ENCODE measurements around the gene ZBTB9.

The ZBTB9 gene

DNA sequence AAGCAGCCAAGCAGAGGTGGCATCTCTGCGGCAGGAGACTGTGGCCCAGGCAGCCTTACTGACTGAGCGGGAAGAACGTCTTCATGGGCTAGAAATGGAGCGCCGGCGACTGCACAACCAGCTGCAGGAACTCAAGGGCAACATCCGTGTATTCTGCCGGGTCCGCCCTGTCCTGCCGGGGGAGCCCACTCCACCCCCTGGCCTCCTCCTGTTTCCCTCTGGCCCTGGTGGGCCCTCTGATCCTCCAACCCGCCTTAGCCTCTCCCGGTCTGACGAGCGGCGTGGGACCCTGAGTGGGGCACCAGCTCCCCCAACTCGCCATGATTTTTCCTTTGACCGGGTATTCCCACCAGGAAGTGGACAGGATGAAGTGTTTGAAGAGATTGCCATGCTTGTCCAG, 49.5 kb upstream of the ZBTB9 start:
- Histone ChIP-seq H3K27ac (ENCODE audit: extremely low read depth, low read depth, low read length) (no peak overlapping the region), H3K36me3 (ENCODE audit: control insufficient read depth in 2 of 2, insufficient read depth in 1 of 2, low read length in 2 of 2) (peaks cover 44 to 81% of the 10 kb centered on the region in 2 experiments), H3K9me3 (ENCODE audit: control insufficient read depth, insufficient read depth, low read depth, low read length) (no peaks in the 10 kb centered on the region), H3K4me3 (ENCODE audit: low read depth, low read length) (no peak overlapping the region), H3K4me1 (ENCODE audit: control insufficient read depth, insufficient read depth, low read length) (0 out of 2 replicates have a peak, but pooled peaks cover 2% of the 10 kb centered on the region)
- no peak for TF ChIP-seq ZNF830 (tag by site-specific recombination; IDR thresholded peaks at IDR 0.05; ENCODE audit: low read depth)
- no peak for TF ChIP-seq ZNF391 (tag by site-specific recombination; IDR thresholded peaks at IDR 0.05; ENCODE audit: borderline replicate concordance, low read depth)
- no peak for TF ChIP-seq ZNF449 (tag by site-specific recombination; IDR thresholded peaks at IDR 0.05)
- no peak for TF ChIP-seq ZNF600 (tag by site-specific recombination; IDR thresholded peaks at IDR 0.05)
- no peak for TF ChIP-seq HOXC10 (CRISPR knock-in tag; IDR thresholded peaks at IDR 0.05)
- TF ChIP-seq ATF2 (tag by site-specific recombination; IDR thresholded peaks at IDR 0.05; ENCODE audit: low read depth) = no peak
- ChIA-PET POLR2A (no interaction called here), CTCF (interaction anchor here (1.6 kb wide), 1 partner anchor 14 kb away, joined by 4 read pairs; no protein-coding TSS in a partner anchor)

- Histone ChIP-seq H3K4me1 (ENCODE audit: control insufficient read depth, insufficient read depth, low read length) (0 out of 2 replicates have a peak, but pooled peaks cover 2% of the 10 kb centered on the region), H3K4me3 (ENCODE audit: low read depth, low read length) (no peak overlapping the region), H3K27ac (ENCODE audit: extremely low read depth, low read depth, low read length) (no peak overlapping the region), H3K9me3 (ENCODE audit: control insufficient read depth, insufficient read depth, low read depth, low read length) (no peaks in the 10 kb centered on the region), H3K36me3 (ENCODE audit: control insufficient read depth in 2 of 2, insufficient read depth in 1 of 2, low read length in 2 of 2) (peaks cover 40 to 75% of the 10 kb centered on the region in 2 experiments)
- CTCF ChIA-PET = interaction anchor here (1.6 kb wide), 1 partner anchor 15 kb away, joined by 4 read pairs; no protein-coding TSS in a partner anchor
- POLR2A ChIA-PET = interaction anchor here (0.6 to 0.9 kb wide), 2 partner anchors 87 to 1204 kb away, joined by 4 to 6 read pairs; partner anchors contain the start of gene ZBTB22
- TF ChIP-seq, protein P1, sequence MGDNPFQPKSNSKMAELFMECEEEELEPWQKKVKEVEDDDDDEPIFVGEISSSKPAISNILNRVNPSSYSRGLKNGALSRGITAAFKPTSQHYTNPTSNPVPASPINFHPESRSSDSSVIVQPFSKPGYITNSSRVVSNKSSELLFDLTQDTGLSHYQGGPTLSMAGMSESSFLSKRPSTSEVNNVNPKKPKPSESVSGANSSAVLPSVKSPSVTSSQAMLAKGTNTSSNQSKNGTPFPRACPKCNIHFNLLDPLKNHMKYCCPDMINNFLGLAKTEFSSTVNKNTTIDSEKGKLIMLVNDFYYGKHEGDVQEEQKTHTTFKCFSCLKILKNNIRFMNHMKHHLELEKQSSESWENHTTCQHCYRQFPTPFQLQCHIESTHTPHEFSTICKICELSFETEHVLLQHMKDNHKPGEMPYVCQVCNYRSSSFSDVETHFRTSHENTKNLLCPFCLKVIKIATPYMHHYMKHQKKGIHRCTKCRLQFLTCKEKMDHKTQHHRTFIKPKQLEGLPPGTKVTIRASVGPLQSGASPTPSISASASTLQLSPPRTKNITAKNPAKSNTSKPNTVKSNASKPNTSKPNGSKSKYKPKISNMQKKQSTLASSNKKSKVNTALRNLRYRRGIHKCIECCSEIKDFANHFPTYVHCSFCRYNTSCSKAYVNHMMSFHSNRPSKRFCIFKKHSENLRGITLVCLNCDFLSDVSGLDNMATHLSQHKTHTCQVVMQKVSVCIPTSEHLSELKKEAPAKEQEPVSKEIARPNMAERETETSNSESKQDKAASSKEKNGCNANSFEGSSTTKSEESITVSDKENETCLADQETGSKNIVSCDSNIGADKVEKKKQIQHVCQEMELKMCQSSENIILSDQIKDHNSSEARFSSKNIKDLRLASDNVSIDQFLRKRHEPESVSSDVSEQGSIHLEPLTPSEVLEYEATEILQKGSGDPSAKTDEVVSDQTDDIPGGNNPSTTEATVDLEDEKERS (tag by site-specific recombination; IDR thresholded peaks at IDR 0.05) = no peak
- no peak for TF ChIP-seq ZNF521 (tag by site-specific recombination; IDR thresholded peaks at IDR 0.05)
- TF ChIP-seq, protein P2, sequence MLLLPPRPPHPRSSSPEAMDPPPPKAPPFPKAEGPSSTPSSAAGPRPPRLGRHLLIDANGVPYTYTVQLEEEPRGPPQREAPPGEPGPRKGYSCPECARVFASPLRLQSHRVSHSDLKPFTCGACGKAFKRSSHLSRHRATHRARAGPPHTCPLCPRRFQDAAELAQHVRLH (tag by site-specific recombination; IDR thresholded peaks at IDR 0.05) = no peak
- 0 out of 2 replicates have a peak, but pooled peaks have one; percentile 24 for TF ChIP-seq ZNF366 (tag by site-specific recombination; conservative IDR thresholded peaks at IDR 0.05)
- no peak for TF ChIP-seq ZNF510 (tag by site-specific recombination; IDR thresholded peaks at IDR 0.05; ENCODE audit: insufficient replicate concordance)
Measured at GRCh38 chr6:33405386-33405940, 48.9 kb upstream of the ZBTB9 start.

- Histone ChIP-seq H3K4me1 (ENCODE audit: control insufficient read depth, insufficient read depth, low read length) (0 out of 2 replicates have a peak, but pooled peaks cover 2% of the 10 kb centered on the region), H3K36me3 (ENCODE audit: control insufficient read depth in 2 of 2, insufficient read depth in 1 of 2, low read length in 2 of 2) (peaks cover 34 to 68% of the 10 kb centered on the region in 2 experiments), H3K4me3 (ENCODE audit: low read depth, low read length) (no peak overlapping the region), H3K27ac (ENCODE audit: extremely low read depth, low read depth, low read length) (no peak overlapping the region), H3K9me3 (ENCODE audit: control insufficient read depth, insufficient read depth, low read depth, low read length) (no peaks in the 10 kb centered on the region)
- POLR2A ChIA-PET = interaction anchor here (0.6 to 0.9 kb wide), 2 partner anchors 88 to 1204 kb away, joined by 4 to 6 read pairs; partner anchors contain the start of gene ZBTB22
- CTCF ChIA-PET = interaction anchor here (1.6 kb wide), 1 partner anchor 15 kb away, joined by 4 read pairs; no protein-coding TSS in a partner anchor
- TF ChIP-seq ZSCAN5A (tag by site-specific recombination; IDR thresholded peaks at IDR 0.05) (no peak), ZNF324 (tag by site-specific recombination; IDR thresholded peaks at IDR 0.05) (no peak), KLF7 (tag by site-specific recombination; IDR thresholded peaks at IDR 0.05; ENCODE audit: borderline replicate concordance) (no peak), ZNF548 (tag by site-specific recombination; IDR thresholded peaks at IDR 0.05) (no peak), ZNF211 (tag by site-specific recombination; IDR thresholded peaks at IDR 0.05; ENCODE audit: low read depth) (no peak), ZFP41 (tag by site-specific recombination; IDR thresholded peaks at IDR 0.05; ENCODE audit: borderline replicate concordance) (no peak), ZNF248 (tag by site-specific recombination; IDR thresholded peaks at IDR 0.05) (no peak)
- TF ChIP-seq, protein P1 (tag by site-specific recombination; IDR thresholded peaks at IDR 0.05) = no peak
Measured at GRCh38 chr6:33406126-33406525, 48.2 kb upstream of the ZBTB9 start.
